HG02938 (cell line): Measurements from ENCODE around the gene CCNT1.
"Not testable (repeated sequence)": the region's sequence is repeated elsewhere in the genome, so short reads cannot be mapped to it uniquely, and the experiment has no call there.

Source experiments
- ATAC-seq: cut with Tn5 transposase; IDR thresholded peaks from one replicate; pipeline ENCODE4 v1.9.1; 2021; ENCODE audit warnings: mild to moderate bottlenecking, moderate library complexity; ENCODE audit not compliant: unreplicated experiment

The CCNT1 gene

DNA sequence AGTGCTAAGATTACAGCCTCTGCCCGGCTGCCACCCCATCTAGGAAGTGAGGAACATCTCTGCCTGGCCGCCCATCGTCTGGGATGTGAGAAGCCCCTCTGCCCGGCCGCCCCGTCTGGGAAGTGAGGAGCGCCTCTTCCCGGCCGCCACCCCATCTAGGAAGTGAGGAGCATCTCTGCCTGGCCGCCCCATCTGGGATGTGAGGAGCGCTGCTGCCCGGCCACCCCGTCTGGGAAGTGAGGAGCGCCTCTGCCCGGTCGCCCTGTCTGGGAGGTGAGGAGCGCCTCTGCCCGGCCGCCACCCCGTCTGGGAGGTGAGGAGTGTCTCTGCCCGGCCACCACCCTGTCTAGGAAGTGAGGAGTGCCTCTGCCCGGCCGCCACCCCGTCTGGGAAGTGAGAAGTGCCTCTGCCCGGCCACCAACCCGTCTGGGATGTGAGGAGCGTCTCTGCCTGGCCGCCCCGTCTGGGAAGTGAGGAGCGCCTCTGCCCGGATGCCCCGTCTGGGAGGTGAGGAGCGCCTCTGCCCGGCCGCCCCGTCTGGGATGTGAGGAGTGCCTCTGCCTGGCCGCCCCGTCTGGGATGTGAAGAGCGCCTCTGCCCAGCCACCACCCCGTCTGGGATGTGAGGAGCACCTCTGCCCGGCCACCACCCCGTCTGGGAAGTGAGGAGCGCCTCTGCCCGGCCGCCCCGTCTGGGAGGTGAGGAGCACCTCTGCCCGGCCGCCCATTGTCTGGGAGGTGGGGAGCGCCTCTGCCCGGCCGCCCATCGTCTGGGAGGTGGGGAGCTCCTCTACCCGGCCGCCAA is 74.6 kb downstream of the CCNT1 start:
- ATAC-seq: not testable (repeated sequence)

DNA sequence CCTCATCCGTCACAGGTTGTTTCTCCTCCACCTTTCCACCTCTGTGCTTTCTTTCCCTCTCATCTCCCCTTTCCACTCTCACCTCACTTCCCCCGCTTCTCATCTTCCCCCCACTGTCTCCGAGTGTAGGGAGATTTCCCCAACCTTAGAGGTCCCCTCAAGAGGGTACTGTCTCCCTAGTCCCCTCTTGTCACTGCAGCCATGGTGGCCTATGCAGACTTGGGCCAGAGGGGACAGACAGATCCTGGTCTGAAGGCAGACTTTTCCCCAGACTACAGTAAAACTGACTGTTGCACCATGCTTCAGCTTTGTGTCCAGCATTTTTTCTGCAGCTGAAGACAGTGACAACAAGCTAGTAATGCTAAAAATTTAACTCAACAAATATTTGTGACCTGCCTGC is 75.7 kb downstream of the CCNT1 start:
- no peak for ATAC-seq

DNA sequence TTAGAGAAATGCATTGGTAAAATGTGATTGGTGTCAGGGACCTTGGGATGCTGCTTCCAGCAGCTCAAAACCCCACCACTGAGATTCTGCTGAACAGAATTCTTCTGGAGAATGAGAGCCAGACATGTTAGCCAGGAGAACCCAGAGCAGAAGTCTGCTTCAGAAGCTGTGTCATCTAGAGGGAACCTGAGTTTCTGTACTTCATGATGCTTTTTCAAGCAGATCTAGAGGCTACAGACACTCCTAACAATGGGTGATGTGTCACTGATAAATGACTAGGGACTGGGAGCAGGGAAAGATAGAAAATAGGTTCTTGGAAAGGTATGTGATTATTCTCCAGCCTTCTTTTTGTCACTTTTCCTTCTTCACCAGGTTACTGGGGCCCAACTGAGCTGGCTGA is 76.1 kb downstream of the CCNT1 start:
- ATAC-seq: no peak
